Hepatocyte (in vitro differentiated cells): ENCODE results near the gene GAPVD1.

Source experiments
- CTCF ChIP-seq: fragments of 200-600 bp; sonication (generic); IDR thresholded peaks from 2 replicates; pipeline ENCODE4 v1.5.1; 2016; ENCODE audit warnings: antibody characterized with exemption, mild to moderate bottlenecking; ENCODE audit not compliant: poor library complexity
- EZH2phosphoT487 ChIP-seq: fragments of 200-600 bp; sonication (generic); IDR thresholded peaks from one replicate; pipeline ENCODE4 v1.6.1; 2018; ENCODE audit warnings: antibody characterized with exemption, mild to moderate bottlenecking, low read depth, moderate library complexity; ENCODE audit not compliant: unreplicated experiment, severe bottlenecking

GRCh38 chr9:125406810-125407087 lies 145.1 kb downstream of the GAPVD1 start:
- TF ChIP-seq CTCF, result no peak
- no peak for TF ChIP-seq EZH2phosphoT487
